ENCODE measurements around the gene SMAP1.

DNA sequence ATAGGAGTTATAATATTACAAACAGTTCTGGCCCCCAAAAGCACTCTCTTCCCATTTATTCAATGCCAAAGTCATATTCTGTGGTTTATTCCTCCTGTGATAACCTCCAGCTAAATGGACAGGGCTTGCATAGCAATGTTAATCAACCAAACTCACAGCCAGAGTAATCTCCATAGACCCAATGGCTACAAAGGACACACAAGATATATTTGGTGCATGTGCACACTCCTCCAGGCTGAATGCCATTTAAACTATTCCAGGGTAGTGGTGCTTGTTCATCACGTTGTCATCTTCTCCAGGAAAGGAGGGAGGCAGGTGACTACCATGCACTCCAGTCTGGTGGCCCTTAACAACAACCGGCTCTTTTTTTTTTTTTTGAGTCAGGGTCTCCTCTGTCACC is 232.4 kb downstream of the SMAP1 start:
- TF ChIP-seq, protein P1, sequence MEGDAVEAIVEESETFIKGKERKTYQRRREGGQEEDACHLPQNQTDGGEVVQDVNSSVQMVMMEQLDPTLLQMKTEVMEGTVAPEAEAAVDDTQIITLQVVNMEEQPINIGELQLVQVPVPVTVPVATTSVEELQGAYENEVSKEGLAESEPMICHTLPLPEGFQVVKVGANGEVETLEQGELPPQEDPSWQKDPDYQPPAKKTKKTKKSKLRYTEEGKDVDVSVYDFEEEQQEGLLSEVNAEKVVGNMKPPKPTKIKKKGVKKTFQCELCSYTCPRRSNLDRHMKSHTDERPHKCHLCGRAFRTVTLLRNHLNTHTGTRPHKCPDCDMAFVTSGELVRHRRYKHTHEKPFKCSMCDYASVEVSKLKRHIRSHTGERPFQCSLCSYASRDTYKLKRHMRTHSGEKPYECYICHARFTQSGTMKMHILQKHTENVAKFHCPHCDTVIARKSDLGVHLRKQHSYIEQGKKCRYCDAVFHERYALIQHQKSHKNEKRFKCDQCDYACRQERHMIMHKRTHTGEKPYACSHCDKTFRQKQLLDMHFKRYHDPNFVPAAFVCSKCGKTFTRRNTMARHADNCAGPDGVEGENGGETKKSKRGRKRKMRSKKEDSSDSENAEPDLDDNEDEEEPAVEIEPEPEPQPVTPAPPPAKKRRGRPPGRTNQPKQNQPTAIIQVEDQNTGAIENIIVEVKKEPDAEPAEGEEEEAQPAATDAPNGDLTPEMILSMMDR (IDR thresholded peaks at IDR 0.05): no peak
- no peak for TF ChIP-seq POLR2A (IDR thresholded peaks at IDR 0.05)

Data from thyroid gland (tissue), 4 donors.